Stomach (tissue), 4 donors: ENCODE results near the gene PLEKHG3.

Source experiments
- CTCF ChIP-seq, 7 experiments: fragments of 450-650 bp in 4 of 7; fragments of 200-600 bp in 3 of 7; sonication (generic) in 3 of 7; IDR thresholded peaks; one replicate each; pipeline ENCODE4 v1.5.1; 2016 to 2019; ENCODE audit warnings: antibody characterized with exemption in 7 of 7, control low read depth in 2 of 7, mild to moderate bottlenecking in 1 of 7
- EP300 ChIP-seq: sonication (generic); formaldehyde crosslinking; IDR thresholded peaks from one replicate; pipeline ENCODE4 v1.6.1; 2017; ENCODE audit warnings: antibody characterized with exemption

GRCh38 chr14:64727551-64728071 is 23.4 kb downstream of the PLEKHG3 start:
- TF ChIP-seq EP300: no peak
- no peak for TF ChIP-seq CTCF (IDR thresholded peaks at IDR 0.05)
